Ammon's horn (tissue), 1 donor: Measurements from ENCODE around the gene ARHGAP1.
A peak's percentile ranks its signal among the peaks of the same experiment; 100 is the strongest.

Experiments
- DNase-seq: peaks from one replicate; pipeline ENCODE4 v3.0.0-alpha.2; 2016; ENCODE audit warnings: low spot score

Gene ARHGAP1

GRCh38 chr11:46640036-46640788 lies 60.2 kb downstream of the ARHGAP1 start:
- DNase-seq, result no peak

GRCh38 chr11:46639197-46639839 lies 61.1 kb downstream of the ARHGAP1 start:
- no peak for DNase-seq

- peak; percentile 64 for DNase-seq
Measured at GRCh38 chr11:46637546-46637945, 62.9 kb downstream of the ARHGAP1 start.

- no peak for DNase-seq
Measured at GRCh38 chr11:46635557-46636139, 64.8 kb downstream of the ARHGAP1 start.

- DNase-seq, result no peak
Measured at GRCh38 chr11:46633291-46634217, 66.9 kb downstream of the ARHGAP1 start.

- no peak for DNase-seq
Measured at GRCh38 chr11:46632502-46632901, 67.9 kb downstream of the ARHGAP1 start.

- DNase-seq, result no peak
Measured at GRCh38 chr11:46631676-46632075, 68.7 kb downstream of the ARHGAP1 start.

- no peak for DNase-seq
Measured at GRCh38 chr11:46630237-46630636, 70.2 kb downstream of the ARHGAP1 start.

GRCh38 chr11:46628961-46629360 lies 71.5 kb downstream of the ARHGAP1 start:
- no peak for DNase-seq
